ENCODE measurements around the gene EFL1.
"Not testable (repeated sequence)": the region's sequence is repeated elsewhere in the genome, so short reads cannot be mapped to it uniquely, and the experiment has no call there.

The EFL1 gene

GRCh38 chr15:82262422-82263026 is at the start of gene EFL1, which contains the start of gene SAXO2:
TSS of gene EFL1 (minus strand) at chr15:82262734. CDS start at chr15:82261778, 956 bp downstream.
TSS of gene SAXO2 (plus strand) at chr15:82262818. CDS start at chr15:82262880, 62 bp downstream.
- DNase-seq: peak; percentile 80 to 88

DNA sequence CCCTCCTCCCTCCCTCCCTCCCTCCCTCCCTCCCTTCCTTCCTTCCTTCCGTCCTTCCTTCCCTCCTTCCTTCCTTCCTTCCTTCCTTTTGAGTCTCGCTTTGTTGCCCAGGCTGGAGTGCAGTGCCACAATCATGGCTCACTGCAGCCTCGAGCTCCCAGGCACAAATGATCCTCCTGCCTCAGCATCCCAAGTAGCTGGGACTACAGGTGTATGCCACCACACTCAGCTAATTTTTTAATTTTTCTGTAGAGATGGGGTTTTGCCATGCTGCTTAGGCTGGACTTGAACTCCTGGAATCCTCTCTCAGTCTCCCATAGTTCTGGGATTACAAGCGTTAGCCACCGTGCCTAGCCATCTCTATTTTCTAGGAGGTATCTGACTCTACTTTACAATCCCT is 48.8 kb upstream of the EFL1 start:
- DNase-seq: not testable (repeated sequence)

DNA sequence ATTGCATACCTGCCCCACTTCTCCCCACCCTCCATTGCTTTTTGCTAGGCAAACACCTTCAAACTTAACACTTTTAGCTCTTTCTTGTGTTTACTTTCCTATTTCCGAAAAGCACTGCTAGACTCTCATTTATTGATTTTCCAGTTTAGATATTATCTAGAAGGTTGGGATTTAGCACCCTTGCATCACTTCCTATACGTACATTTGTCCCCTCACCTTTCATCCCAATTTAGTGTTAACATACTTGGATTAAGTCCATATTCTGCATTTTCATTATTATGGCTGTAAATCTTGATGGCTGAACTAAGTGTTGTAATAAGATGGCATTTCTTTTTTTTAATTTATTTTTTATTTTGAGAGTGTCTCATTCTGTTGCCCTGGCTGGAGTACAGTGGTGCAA is 47.3 kb upstream of the EFL1 start:
- no peak for DNase-seq

- DNase-seq: no peak
These were observed 45.2 kb upstream of the EFL1 start for GRCh38 chr15:82307714-82308081.

DNA sequence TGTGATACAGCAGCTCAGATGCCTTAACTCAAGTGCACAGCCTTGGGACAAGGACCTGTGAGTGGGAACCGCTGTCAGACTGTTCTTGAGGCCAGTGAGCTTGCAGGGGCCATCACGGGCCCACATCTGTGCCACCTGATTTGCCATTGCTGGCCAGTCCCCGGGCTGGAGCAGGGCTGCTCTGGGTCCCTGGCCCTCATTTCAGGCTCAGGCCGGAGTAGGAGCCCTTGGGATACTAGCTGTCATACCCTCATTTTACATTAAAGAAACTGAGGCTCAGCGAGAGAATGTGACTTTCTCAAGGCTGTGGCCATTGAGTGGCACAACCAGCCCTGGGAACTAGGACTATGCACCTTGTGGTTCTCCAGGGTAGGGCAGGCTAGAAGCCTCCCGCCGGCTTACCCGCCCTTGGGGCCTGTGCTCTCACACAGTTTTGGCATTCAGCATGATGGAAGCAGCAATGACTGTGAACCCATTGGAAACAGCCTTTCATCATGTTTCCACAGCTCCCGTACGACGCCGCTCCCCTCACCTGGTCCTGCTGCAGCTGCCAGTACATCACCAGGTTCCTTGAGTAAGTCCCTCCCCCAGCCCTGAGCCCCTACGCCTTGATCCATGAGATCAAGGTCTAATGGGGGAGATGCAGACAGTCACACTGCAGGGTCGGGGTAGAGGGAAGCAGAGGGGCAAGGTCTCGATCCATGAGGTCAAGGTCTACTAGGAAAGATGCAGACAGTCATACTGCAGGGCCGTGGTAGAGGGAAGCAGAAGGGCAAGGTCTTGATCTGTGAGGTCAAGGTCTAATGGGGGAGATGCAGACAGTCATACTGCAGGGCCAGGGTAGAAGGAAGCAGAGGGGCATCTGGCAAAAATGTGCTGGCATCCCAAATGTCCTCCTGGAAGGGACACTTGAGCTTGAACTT is 44.5 kb upstream of the EFL1 start:
- no peak for DNase-seq

DNA sequence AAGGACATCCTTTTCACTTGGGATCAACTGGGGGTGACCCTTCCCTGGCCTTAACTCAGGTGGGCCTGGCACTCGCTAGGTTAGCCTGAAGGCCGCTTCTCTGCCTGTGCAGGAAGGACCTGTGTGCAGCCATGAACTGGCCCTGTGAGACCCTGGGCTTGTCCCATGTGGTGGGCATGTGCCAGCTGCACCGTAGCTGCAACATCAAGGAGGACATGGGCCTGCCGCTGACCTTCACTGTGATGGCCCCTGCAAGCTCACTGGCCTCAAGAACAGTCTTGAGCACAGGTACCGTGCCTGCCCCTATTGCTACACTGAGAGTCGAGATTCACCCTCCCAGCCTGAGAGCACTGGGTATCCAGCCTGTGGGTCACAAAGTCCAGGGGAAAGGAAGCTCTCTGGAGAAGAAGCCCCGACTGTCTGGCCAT is 43.1 kb upstream of the EFL1 start:
- no peak for DNase-seq

- no peak for DNase-seq
These were observed 42.2 kb upstream of the EFL1 start for GRCh38 chr15:82304778-82305090.

DNA sequence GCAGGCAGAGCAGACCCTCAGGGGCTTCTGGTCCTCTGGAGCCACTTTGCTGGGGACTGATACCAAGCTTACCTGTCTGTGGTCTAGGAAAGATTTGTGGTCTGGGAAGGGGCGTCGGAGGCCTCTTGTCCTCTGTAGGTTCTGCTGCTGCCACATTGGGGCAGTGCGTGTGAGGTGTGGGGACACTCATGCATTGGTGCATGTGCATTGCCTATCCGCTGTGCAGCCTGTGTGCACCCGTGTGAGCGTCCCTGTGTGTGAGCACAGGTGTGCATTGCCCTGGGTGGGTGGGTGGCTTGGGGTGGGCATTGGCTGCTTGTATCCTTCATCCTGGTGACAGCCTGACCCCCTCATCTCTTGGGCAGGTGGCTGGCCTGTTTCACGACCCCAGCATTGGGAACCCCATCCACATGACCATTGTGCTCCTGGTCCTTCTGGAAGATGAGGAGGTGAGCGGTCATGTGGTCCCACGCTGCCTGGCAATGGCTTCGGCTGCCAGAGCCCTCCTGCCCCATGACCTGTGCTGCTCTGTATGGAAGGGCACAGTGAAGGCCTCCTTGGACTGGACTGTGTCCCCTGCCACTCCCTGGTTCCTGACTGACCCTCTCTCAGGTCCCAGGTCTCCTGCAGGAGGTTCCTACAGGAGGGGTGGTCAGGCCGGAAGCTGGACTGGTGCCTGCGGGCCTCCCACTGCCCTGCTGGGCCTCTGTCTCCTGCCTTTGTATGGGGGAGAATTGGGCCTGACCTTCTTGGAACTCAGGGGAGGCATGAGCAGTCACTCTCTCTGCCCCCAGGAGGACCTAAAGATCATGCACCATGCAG is 41.6 kb upstream of the EFL1 start:
- DNase-seq: no peak

DNA sequence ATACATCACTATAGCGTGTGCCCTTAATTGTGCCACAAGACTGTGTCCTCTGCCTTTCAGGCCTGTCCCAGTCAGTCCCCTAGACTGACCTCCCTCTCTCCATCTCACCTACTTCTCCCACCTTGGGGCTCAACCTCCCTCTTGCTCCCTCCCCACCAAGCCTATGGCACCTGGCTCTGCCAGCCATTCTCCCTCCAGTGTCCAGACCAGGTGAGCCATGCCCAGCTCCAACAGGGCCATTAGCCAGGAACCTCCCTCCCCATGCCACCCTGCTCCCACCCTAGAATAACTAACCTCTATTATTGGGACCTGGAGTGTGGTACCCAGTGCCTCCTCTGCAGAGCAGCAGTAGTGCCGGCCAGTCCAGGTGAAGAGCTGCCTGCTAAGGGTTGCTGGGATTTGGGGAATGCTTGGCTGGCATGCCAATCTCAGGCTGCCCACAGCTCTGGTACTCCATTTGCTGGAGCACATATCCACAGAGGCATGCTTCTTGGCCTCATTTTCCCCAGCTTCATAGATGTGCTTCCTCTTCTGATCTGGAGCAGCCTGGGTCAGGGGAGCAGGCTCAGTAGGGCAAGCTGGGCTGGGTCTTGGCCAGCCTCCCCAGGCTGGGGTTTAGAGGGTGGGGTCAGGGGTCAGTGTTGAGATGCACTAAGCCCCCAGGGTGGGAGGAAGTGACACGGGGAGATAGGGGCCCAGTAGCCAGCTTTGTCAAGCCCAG is 38.9 kb upstream of the EFL1 start:
- no peak for DNase-seq

- no peak for DNase-seq
These were observed 38.3 kb upstream of the EFL1 start for GRCh38 chr15:82300883-82301282.

- DNase-seq: not testable (repeated sequence)
These were observed 37.8 kb upstream of the EFL1 start for GRCh38 chr15:82300326-82300725.

DNA sequence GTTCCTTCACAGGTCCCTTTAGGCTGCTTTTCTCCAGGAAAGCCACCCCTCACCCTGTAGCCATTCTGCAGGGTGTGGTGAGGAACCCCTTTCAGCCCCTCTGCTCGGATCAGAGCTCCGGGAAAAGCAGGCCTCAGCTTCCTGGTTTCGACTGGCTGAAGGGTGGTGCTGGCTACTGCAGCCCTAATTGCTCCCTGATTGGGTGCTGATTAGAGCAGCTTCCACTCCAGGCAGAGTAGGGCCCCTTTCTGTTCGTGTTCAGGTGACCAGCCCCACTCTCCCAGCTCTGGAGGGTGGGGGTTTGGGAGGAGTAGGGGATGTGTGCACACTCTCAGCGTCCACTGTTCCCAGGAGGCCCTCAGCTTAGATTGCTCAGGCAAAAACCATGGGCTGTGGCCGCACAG is 37.0 kb upstream of the EFL1 start:
- DNase-seq: not testable (repeated sequence)

DNA sequence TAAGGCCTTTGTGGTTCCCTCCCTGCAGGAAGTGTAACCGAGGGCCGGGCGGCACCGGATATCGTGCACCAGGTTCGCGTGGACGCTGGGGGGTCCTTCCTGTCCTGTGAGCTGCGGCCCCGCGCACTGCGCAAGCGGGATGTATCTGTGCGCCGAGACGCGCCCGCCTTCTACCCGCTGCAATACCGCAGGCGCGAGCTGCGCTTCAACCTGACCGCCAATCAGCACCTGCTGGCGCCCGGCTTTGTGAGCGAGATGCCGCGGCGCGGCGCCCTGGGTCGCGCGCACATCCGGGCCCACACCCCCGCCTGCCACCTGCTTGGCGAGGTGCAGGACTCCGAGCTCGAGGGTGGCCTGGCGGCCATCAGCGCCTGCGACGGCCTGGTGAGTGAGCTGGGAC is 36.0 kb upstream of the EFL1 start:
- peak; percentile 25 to 48 for DNase-seq

DNA sequence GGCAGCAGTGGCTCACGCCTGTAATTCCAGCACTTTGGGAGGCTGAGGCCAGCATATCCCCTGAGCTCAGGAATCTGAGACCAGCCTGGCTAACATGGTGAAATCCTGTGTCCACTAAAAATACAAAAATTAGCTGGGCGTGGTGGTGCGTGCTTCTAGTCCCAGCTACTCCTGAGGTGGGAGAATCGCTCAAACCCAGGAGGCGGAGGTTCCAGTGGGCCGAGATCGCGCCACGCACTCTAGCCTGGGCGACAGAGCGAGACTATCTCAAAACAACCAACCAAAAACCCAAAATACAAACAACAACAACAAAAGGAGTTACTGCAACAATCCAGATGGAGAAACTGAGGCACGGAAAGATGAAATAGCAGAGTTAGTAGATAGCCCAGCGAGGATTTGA is 35.5 kb upstream of the EFL1 start:
- no peak for DNase-seq

- no peak for DNase-seq
These were observed 35.0 kb upstream of the EFL1 start for GRCh38 chr15:82297546-82297945.

- DNase-seq: no peak
These were observed 31.6 kb upstream of the EFL1 start for GRCh38 chr15:82294061-82294690.

DNA sequence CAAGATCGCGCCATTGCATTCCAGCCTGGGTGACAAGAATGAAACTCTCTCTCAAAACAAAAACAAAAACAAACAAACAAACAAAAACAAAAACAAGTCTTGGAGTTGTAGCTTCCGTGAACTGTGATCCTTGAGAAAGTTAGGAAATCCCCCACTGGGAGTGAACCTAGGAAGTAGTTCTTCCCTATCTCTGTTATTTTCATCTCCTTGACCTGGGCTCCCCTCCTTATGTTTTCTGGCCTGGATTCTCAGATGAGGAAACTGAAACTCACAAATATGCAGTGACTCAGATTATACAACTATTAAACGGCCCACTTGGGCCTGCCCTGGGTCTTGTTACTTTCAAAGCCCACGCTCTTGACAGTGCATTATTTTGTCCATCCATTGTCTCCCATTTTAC is 29.7 kb upstream of the EFL1 start:
- DNase-seq: no peak

GRCh38 chr15:82288202-82288601 is 25.7 kb upstream of the EFL1 start:
- not testable (repeated sequence) for DNase-seq

DNA sequence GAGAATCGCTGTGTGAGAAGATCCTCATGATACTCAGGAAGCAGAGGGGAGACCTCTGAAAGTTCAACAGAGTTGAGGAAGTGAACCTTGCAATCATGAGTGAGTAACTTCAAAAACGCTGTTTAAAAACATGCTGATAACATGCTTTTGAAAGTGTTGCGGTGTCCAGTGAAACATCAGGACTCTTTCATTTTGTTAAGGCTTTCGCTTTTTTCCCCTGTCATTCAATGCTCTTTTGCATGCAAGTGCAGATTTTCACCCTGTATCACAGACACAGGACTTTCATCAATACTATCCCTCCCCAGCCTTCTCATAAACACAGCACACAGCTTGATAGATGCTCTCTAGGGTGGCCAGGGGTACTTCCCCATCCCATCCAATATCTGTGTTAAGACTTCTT is 23.9 kb upstream of the EFL1 start:
- not testable (repeated sequence) for DNase-seq

DNA sequence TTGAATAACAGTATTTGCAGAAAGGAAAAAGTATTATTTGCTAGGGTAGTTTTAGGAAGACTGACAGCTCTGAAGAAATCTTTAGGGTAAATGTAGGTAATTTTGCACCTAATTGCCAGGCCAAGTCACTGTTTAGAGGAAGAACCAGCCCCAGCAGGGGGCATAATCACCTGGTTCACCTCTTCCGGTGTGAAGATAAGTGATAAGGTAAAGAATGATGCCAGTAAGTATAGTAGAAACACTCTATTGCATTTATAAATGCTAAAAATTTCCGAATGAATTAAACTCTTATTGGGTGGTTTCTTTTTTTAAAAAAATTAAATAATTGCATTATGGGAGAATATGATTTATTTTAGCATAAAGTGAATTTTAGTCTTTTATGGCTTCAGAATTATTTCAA is 21.8 kb upstream of the EFL1 start:
- DNase-seq: not testable (repeated sequence)

GRCh38 chr15:82282386-82282785 is 19.9 kb upstream of the EFL1 start:
- DNase-seq: not testable (repeated sequence)

DNA sequence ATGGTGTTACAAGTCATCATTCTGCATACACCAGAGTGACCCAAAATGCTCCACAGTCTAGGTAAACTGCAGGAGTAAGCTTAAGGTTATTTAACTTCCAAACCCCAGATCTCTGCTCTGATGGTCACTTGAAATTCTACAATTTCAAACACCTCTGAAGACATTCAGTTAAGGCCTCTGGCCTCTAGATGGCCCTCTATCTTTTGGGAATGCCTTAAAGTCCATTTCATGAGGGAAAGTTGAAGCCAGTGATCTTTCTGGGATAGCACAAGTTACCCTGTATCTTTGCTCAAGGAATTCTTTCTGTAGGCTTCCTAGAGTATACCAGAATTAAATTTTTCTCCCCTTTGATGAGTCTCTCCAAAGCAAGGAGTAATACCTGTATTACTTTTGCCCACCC is 18.7 kb upstream of the EFL1 start:
- not testable (repeated sequence) for DNase-seq

Data from stimulated activated CD4-positive, alpha-beta T cell treated with anti-CD3 and anti-CD28 coated beads, Interleukin-2, amount 100 ng/mL, for 48 hours (primary cell).